PC-9 (cell line): ENCODE data around the gene KISS1.

Experiments used
- CTCF ChIP-seq: fragments of 200-600 bp; sonication (generic); conservative IDR thresholded peaks from 2 replicates; pipeline ENCODE4 v1.6.1; 2017; ENCODE audit warnings: mixed run types, antibody characterized with exemption, mild to moderate bottlenecking, moderate library complexity
- EZH2 ChIP-seq: fragments of 200-600 bp; sonication (generic); IDR thresholded peaks from 2 replicates; pipeline ENCODE4 v1.8.0; 2017; ENCODE audit warnings: antibody characterized with exemption, low read depth

- TF ChIP-seq EZH2 (no peak), CTCF (no peak)
Observed at GRCh38 chr1:204228896-204229295, 32.6 kb upstream of the KISS1 start.
